Glomerular visceral epithelial cell (primary cell): ENCODE measurements around the gene NMNAT2.
"Not testable (repeated sequence)": the region's sequence is repeated elsewhere in the genome, so short reads cannot be mapped to it uniquely, and the experiment has no call there.

Source experiments
- DNase-seq: peaks from one replicate; pipeline ENCODE4 v3.0.0-alpha.2; 2016; ENCODE audit errors: extremely low spot score

NMNAT2 gene

GRCh38 chr1:183416850-183417771 is 1.1 kb downstream of the NMNAT2 start:
- peak; percentile 34 for DNase-seq

- no peak for DNase-seq
These were observed 3.8 kb downstream of the NMNAT2 start for GRCh38 chr1:183414365-183414764.

GRCh38 chr1:183411091-183411490 is 7.1 kb downstream of the NMNAT2 start:
- no peak for DNase-seq

DNA sequence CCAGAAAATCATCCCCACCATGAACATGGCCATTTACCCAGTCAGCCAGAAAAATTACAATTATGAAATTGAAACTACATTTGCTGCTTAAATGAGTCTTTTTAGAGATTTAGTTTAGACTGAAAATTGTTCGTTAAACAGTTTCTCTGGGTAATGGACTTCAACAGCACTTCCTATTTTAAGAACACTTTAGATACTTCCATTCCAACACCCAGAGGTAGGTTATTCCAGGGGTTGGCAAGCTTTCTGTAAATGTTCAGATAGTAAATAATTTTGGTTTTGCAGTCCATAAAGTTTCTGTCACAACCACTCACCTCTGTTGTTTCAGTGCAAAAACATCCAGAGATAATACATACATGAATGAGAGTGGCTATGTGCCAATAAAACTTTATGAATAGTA is 10.2 kb downstream of the NMNAT2 start:
- DNase-seq, result no peak

- DNase-seq, result no peak
These were observed 10.7 kb downstream of the NMNAT2 start for GRCh38 chr1:183407474-183407873.

GRCh38 chr1:183404476-183404875 is 13.7 kb downstream of the NMNAT2 start:
- DNase-seq, result no peak

- DNase-seq, result no peak
These were observed 14.7 kb downstream of the NMNAT2 start for GRCh38 chr1:183403498-183403897.

- DNase-seq, result not testable (repeated sequence)
These were observed 16.6 kb downstream of the NMNAT2 start for GRCh38 chr1:183401565-183401964.

DNA sequence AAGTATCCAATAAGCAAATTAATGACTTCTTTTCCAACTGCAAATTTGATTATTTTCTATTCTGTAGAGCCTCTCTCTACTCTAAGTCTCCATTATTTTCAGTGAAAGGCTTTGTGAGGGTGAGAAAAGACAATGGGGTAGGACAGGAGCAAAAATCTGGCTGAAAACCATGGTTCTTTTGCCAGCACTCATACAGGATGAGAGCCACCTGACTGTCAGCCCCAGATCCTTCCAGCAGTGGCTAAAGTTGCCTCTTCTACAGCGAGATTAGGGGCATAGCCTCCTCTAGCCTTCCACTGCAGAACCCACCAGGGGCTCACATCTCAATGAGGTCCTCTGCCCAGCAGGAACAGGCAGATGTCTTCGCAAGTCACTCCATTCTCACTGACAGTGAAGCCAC is 23.7 kb downstream of the NMNAT2 start:
- no peak for DNase-seq

DNA sequence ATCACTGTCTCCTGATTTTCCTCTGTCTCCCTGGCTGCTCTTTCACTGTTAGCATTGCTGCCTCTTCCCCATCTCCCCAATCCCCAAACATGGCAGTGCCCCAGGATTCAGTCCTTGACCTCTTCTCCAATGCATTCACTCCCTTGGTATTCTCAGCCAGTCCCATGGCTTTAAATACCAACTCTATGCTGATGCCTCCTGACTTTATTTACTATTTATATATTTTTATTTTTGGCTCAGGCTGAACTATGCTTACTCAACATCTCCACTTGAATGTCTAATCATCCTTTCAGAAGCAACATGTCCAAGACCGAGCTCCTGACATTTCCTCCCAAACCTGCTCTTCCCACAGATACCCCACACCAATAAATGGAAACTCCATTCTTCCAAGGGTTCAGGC is 26.3 kb downstream of the NMNAT2 start:
- no peak for DNase-seq

- no peak for DNase-seq
These were observed 27.6 kb downstream of the NMNAT2 start for GRCh38 chr1:183390561-183390960.

GRCh38 chr1:183388735-183389134 is 29.4 kb downstream of the NMNAT2 start:
- DNase-seq, result no peak

DNA sequence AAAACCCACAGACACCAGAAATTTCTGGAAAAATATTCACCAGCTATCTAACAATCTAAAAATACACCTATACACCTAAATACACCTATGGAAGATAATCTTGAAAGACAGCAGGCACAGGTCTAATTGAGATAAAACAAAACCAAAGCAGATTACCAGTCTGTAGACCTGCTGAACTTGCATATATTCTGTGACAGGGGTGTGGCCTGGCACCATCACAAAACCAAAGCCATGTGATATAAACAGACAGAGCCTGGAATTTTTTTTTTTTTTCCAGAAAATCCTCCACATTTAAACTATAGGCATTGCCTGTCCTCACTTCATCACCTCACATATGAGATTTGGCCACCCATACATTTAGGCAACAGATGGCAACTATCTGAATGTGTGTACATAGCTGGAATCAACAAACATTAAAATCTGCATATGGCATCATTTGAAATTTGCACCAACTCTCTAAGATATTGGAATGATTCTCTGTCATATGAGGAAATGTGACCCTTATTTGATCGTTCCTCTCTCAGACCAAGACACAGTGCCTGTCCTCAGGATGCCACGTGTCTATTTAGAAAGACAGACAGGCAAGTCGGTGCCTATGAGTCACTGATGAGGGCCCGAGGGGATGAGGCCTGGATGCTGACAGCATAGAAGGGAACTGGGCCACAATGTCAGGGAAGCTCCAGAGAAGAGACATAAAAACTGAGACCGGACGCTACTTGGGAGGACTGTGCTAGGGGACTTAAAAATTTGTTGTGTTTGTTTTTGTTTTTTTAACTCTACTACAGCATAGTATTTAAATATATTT is 32.6 kb downstream of the NMNAT2 start:
- DNase-seq, result no peak

DNA sequence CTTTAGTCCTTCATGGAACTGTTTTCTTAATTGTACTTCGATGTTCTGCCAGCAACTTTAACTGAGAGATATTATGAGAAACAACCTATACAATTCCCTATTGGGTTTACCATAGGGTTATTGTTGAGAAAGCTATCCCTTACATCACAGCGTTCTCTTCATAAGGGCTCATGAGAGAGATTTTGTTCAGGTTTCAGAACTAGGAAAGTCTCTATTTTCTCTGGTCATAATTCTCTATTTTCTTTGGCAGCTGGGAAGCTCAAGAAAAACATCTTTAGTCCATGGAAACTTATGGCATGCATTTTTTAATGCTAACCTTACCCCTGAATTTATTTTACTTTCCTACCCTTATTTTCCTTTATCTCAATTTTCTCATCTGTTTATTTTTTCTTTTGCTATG is 38.2 kb downstream of the NMNAT2 start:
- DNase-seq, result no peak

GRCh38 chr1:183375381-183375780 is 42.8 kb downstream of the NMNAT2 start:
- DNase-seq, result no peak

DNA sequence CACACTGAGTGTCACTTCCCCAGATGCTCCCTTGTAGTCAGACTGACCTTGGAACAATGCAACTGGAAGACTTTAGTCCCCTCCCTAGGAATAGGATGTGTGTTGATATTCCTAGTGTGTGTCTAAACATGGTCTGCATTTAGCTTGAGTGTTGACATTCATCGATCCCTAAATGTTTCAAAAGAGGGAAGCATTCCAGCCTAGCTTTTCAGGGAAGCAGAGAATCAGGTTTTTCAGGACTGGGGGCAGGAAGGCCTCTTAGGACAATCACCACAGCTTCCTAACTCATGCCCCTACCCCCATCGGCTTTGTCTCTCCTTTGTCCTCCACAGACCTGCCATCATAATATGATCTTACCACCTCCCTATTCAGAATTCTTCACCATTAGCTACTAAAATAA is 43.4 kb downstream of the NMNAT2 start:
- no peak for DNase-seq

- no peak for DNase-seq
These were observed 45.5 kb downstream of the NMNAT2 start for GRCh38 chr1:183372586-183373230.

GRCh38 chr1:183370399-183371058 is 47.7 kb downstream of the NMNAT2 start:
- DNase-seq, result no peak

DNA sequence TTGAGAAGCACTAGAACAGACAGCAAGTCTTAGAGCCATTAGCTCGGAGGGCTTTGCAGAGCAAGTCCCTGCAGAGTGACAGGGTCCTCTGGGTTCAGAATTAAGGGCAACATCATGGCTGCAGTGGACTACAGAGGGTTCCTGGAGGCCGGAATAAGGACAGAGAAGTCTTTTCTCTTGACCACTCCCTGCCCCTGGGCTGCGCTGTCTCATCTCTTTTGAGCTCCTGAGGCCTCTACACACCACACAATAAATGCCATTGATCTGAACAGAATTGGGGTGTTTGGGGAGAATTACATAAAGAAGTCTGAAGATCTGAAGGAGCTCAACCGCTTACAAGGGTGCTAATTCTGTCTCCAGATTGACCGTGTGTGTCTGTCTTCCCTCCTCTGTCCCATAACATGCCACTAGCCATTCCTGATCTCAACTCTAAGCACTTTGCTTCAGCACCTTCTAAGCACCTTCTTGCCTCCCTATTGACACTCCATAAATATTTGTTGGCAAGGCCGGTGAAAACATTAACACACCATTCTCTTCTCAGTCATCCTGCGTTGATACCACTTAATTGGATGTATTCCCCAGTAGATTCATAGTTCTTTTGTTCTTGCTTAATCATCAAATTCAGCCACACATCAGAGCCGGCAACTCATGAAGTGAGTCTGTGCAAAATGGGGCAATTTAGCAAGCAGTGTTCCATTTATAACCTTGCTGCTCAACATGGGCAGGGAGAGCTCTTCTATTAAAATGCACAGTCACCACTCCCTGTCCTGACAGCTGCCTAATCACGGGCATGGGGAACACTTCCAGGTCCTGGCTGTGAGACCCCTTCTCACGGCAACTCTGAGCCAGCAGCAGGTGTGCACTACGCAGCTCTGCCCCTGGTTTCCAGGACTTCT is 49.7 kb downstream of the NMNAT2 start:
- DNase-seq, result no peak

DNA sequence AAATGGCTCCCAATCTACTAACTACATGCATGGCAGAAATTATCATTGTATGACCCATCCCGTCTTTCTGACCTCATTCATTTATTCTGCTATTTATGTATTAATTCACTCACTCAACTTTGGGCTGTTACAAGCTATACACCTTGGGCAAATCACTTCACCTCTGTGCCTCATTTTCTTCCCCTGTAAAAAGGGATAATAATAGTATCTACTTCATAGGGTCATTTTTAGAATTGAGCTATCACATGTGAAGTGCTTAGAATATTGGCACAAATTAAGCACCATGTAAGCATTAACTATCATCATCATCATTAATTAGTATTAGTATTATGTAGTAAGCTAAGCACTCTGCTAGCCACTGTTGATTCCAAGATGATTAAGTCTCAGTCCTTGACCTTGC is 52.1 kb downstream of the NMNAT2 start:
- DNase-seq, result no peak

- no peak for DNase-seq
These were observed 52.5 kb downstream of the NMNAT2 start for GRCh38 chr1:183365676-183366075.
